MM.1S (cell line): ENCODE results near the gene SLC44A5.

Source experiments
- DNase-seq: peaks from one replicate; pipeline ENCODE4 v3.0.0-alpha.2; 2015
- H2AFZ ChIP-seq: fragments of 300-600 bp; sonication (generic); 2 replicates; pipeline ENCODE4 v1.6.0; 2016; ENCODE audit warnings: antibody characterized with exemption, low read length
- H3F3A ChIP-seq: fragments of 300-600 bp; sonication (generic); 2 replicates; pipeline ENCODE4 v1.6.1; 2016; ENCODE audit warnings: mild to moderate bottlenecking, antibody characterized with exemption, low read length, moderate library complexity, mixed read lengths; ENCODE audit not compliant: insufficient read depth
- H3K27ac ChIP-seq: fragments of 300-600 bp; sonication (generic); 2 replicates; pipeline ENCODE4 v1.5.1; 2016; ENCODE audit warnings: mild to moderate bottlenecking, low read length
- H3K27me3 ChIP-seq: fragments of 300-600 bp; sonication (generic); replicated peaks from 2 replicates; pipeline ENCODE4 v1.6.0; 2016; ENCODE audit warnings: low read length; ENCODE audit not compliant: insufficient read depth
- H3K36me3 ChIP-seq: fragments of 300-600 bp; sonication (generic); replicated peaks from 2 replicates; pipeline ENCODE4 v1.6.1; 2016; ENCODE audit warnings: mild to moderate bottlenecking, low read length, mixed read lengths; ENCODE audit not compliant: insufficient read depth
- H3K4me1 ChIP-seq: fragments of 300-600 bp; sonication (generic); 2 replicates; pipeline ENCODE4 v1.6.1; 2016; ENCODE audit warnings: low read length, mixed read lengths
- H3K4me2 ChIP-seq: fragments of 300-600 bp; sonication (generic); 2 replicates; pipeline ENCODE4 v1.6.0; 2016; ENCODE audit warnings: low read depth, low read length
- H3K4me3 ChIP-seq: fragments of 300-600 bp; sonication (generic); 2 replicates; pipeline ENCODE4 v1.5.1; 2016; ENCODE audit warnings: low read length, mixed read lengths
- H3K79me2 ChIP-seq: fragments of 300-600 bp; sonication (generic); 2 replicates; pipeline ENCODE4 v1.6.1; 2016; ENCODE audit warnings: mixed run types, low read length, mixed read lengths
- H3K9ac ChIP-seq: fragments of 300-600 bp; sonication (generic); 2 replicates; pipeline ENCODE4 v1.6.1; 2016; ENCODE audit warnings: low read length, mixed read lengths
- H3K9me2 ChIP-seq: fragments of 300-600 bp; sonication (generic); replicated peaks from 2 replicates; pipeline ENCODE4 v1.6.1; 2016; ENCODE audit warnings: mild to moderate bottlenecking, low read length, mixed read lengths; ENCODE audit not compliant: insufficient read depth
- H3K9me3 ChIP-seq: fragments of 300-600 bp; sonication (generic); replicated peaks from 2 replicates; pipeline ENCODE4 v1.6.1; 2016; ENCODE audit warnings: mild to moderate bottlenecking, low read length, mixed read lengths; ENCODE audit not compliant: insufficient read depth
- H4K20me1 ChIP-seq: fragments of 300-600 bp; sonication (generic); 2 replicates; pipeline ENCODE4 v1.6.1; 2016; ENCODE audit warnings: mild to moderate bottlenecking, low read length, moderate library complexity, mixed read lengths; ENCODE audit not compliant: insufficient read depth
- CTCF ChIP-seq: fragments of 300-600 bp; sonication (generic); IDR thresholded peaks from 2 replicates; pipeline ENCODE4 v1.5.1; 2016; ENCODE audit warnings: antibody characterized with exemption, low read length, mixed read lengths
- EZH2 ChIP-seq: fragments of 300-600 bp; sonication (generic); optimal IDR thresholded peaks from 2 replicates; pipeline ENCODE3; 2017; ENCODE audit warnings: low read depth, mild to moderate bottlenecking, antibody characterized with exemption, low read length, mixed read lengths
- EZH2phosphoT487 ChIP-seq: fragments of 300-600 bp; sonication (generic); IDR thresholded peaks from 2 replicates; pipeline ENCODE4 v1.6.1; 2018; ENCODE audit warnings: antibody characterized with exemption, low read length

SLC44A5 gene

GRCh38 chr1:75612976-75613375 lies 2.1 kb upstream of the SLC44A5 start:
- Histone ChIP-seq H3K4me1 (no peaks in the 10 kb centered on the region), H3K4me3 (no peak overlapping the region), H3K27me3 (peaks cover 7% of the 10 kb centered on the region), H3K9me2 (no peaks in the 10 kb centered on the region), H3K27ac (no peak overlapping the region), H3F3A (no peaks in the 10 kb centered on the region), H3K9ac (no peak overlapping the region), H4K20me1 (no peaks in the 10 kb centered on the region), H3K79me2 (no peaks in the 10 kb centered on the region), H3K4me2 (no peak overlapping the region), H3K36me3 (no peaks in the 10 kb centered on the region), H3K9me3 (no peaks in the 10 kb centered on the region), H2AFZ (no peak overlapping the region)
- no peak for TF ChIP-seq EZH2
- TF ChIP-seq EZH2phosphoT487, result no peak
- no peak for TF ChIP-seq CTCF
- DNase-seq, result no peak

GRCh38 chr1:75602486-75602885 lies 8.4 kb downstream of the SLC44A5 start:
- Histone ChIP-seq H3K9me2 (no peaks in the 10 kb centered on the region), H3K27me3 (no peaks in the 10 kb centered on the region), H3K79me2 (no peaks in the 10 kb centered on the region), H3K4me3 (no peak overlapping the region), H3F3A (no peaks in the 10 kb centered on the region), H3K9me3 (no peaks in the 10 kb centered on the region), H2AFZ (no peak overlapping the region), H3K9ac (no peak overlapping the region), H3K27ac (no peak overlapping the region), H3K4me1 (no peaks in the 10 kb centered on the region), H4K20me1 (no peaks in the 10 kb centered on the region), H3K36me3 (no peaks in the 10 kb centered on the region), H3K4me2 (no peak overlapping the region)
- DNase-seq, result no peak
- TF ChIP-seq EZH2phosphoT487 (no peak), EZH2 (no peak), CTCF (no peak)

GRCh38 chr1:75600781-75601180 lies 10.1 kb downstream of the SLC44A5 start:
- Histone ChIP-seq H3K4me1 (no peaks in the 10 kb centered on the region), H3K4me2 (no peak overlapping the region), H4K20me1 (no peaks in the 10 kb centered on the region), H3K9me3 (no peaks in the 10 kb centered on the region), H3K9me2 (no peaks in the 10 kb centered on the region), H3K27me3 (no peaks in the 10 kb centered on the region), H3K36me3 (no peaks in the 10 kb centered on the region), H3K79me2 (no peaks in the 10 kb centered on the region), H3K27ac (no peak overlapping the region), H3K4me3 (no peak overlapping the region), H2AFZ (no peak overlapping the region), H3K9ac (no peak overlapping the region), H3F3A (no peaks in the 10 kb centered on the region)
- DNase-seq, result no peak
- TF ChIP-seq EZH2, result no peak
- TF ChIP-seq CTCF, result no peak
- no peak for TF ChIP-seq EZH2phosphoT487
